GM12878 (cell line): ENCODE results near the gene FBXW7.

Source experiments
- EZH2 ChIP-seq: IDR thresholded peaks from 2 replicates; pipeline ENCODE4 v1.6.1; 2012; ENCODE audit warnings: low read depth, mild to moderate bottlenecking, control low read depth, inconsistent platforms, low read length, borderline replicate concordance; ENCODE audit not compliant: control insufficient read depth
- JUND ChIP-seq: IDR thresholded peaks from 2 replicates; pipeline ENCODE4 v1.6.1; 2012; ENCODE audit warnings: low read depth, mild to moderate bottlenecking, low read length, improper control_type of control experiment, moderate library complexity
- TF ChIP-seq, protein P1 (sequence below): IDR thresholded peaks from 2 replicates; pipeline ENCODE4 v1.6.1; 2012; ENCODE audit warnings: low read depth, low read length, improper control_type of control experiment
- TF ChIP-seq, protein P2 (sequence below): IDR thresholded peaks from 2 replicates; pipeline ENCODE4 v1.6.1; 2011; ENCODE audit warnings: borderline replicate concordance, low read depth, mild to moderate bottlenecking, moderate library complexity, mixed read lengths, low read length; ENCODE audit not compliant: insufficient read depth; ENCODE audit errors: extremely low read length
- TF ChIP-seq, protein P3 (sequence below): IDR thresholded peaks from 2 replicates; pipeline ENCODE4 v1.6.1; 2011; ENCODE audit warnings: low read depth, low read length, improper control_type of control experiment, borderline replicate concordance
- TF ChIP-seq, protein P4 (sequence below): IDR thresholded peaks from 2 replicates; pipeline ENCODE4 v1.6.1; 2011; ENCODE audit warnings: low read depth, mild to moderate bottlenecking, low read length, moderate library complexity, borderline replicate concordance; ENCODE audit errors: extremely low read depth
- TF ChIP-seq, protein P5 (sequence below), 3 experiments: IDR thresholded peaks in 2 of 3; conservative IDR thresholded peaks in 1 of 3; 2 replicates each; pipeline ENCODE4 v1.5.1; 2011; ENCODE audit warnings: low read depth in 3 of 3, low read length in 3 of 3, mild to moderate bottlenecking in 3 of 3, control low read depth in 2 of 3, moderate library complexity in 2 of 3, inconsistent platforms in 1 of 3, mixed read lengths in 1 of 3; ENCODE audit not compliant: control insufficient read depth in 2 of 3, insufficient read depth in 1 of 3; ENCODE audit errors: extremely low read depth in 1 of 3
- TF ChIP-seq, protein P6 (sequence below): fragments of 450-650 bp; IDR thresholded peaks from 2 replicates; pipeline ENCODE4 v1.6.1; 2017; ENCODE audit warnings: mild to moderate bottlenecking

DNA sequence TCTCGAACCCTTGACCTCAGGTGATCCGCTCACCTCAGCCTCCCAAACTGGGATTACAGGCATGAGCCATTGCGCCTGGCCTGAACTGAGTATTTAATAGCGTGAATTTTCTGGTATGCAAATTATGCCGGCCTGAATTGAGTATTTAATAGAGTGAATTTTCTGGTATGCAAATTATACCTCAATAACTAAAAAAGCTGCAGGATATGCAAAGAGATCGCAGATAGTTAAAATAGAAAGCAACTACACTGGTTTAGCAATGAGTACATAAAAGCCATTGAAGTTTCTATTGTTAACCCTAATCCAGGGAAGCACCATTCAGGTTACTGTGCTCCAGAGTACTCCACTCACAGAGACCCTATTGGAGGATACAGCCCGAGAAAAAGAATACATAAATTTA is 22.8 kb downstream of the FBXW7 start:
- TF ChIP-seq, protein P1, sequence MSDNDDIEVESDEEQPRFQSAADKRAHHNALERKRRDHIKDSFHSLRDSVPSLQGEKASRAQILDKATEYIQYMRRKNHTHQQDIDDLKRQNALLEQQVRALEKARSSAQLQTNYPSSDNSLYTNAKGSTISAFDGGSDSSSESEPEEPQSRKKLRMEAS: no peak
- TF ChIP-seq EZH2 (no peak), JUND (no peak)
- TF ChIP-seq, protein P2, sequence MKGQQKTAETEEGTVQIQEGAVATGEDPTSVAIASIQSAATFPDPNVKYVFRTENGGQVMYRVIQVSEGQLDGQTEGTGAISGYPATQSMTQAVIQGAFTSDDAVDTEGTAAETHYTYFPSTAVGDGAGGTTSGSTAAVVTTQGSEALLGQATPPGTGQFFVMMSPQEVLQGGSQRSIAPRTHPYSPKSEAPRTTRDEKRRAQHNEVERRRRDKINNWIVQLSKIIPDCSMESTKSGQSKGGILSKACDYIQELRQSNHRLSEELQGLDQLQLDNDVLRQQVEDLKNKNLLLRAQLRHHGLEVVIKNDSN: no peak
- TF ChIP-seq, protein P3, sequence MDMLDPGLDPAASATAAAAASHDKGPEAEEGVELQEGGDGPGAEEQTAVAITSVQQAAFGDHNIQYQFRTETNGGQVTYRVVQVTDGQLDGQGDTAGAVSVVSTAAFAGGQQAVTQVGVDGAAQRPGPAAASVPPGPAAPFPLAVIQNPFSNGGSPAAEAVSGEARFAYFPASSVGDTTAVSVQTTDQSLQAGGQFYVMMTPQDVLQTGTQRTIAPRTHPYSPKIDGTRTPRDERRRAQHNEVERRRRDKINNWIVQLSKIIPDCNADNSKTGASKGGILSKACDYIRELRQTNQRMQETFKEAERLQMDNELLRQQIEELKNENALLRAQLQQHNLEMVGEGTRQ: no peak
- TF ChIP-seq, protein P4, sequence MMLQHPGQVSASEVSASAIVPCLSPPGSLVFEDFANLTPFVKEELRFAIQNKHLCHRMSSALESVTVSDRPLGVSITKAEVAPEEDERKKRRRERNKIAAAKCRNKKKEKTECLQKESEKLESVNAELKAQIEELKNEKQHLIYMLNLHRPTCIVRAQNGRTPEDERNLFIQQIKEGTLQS: no peak
- TF ChIP-seq, protein P5, sequence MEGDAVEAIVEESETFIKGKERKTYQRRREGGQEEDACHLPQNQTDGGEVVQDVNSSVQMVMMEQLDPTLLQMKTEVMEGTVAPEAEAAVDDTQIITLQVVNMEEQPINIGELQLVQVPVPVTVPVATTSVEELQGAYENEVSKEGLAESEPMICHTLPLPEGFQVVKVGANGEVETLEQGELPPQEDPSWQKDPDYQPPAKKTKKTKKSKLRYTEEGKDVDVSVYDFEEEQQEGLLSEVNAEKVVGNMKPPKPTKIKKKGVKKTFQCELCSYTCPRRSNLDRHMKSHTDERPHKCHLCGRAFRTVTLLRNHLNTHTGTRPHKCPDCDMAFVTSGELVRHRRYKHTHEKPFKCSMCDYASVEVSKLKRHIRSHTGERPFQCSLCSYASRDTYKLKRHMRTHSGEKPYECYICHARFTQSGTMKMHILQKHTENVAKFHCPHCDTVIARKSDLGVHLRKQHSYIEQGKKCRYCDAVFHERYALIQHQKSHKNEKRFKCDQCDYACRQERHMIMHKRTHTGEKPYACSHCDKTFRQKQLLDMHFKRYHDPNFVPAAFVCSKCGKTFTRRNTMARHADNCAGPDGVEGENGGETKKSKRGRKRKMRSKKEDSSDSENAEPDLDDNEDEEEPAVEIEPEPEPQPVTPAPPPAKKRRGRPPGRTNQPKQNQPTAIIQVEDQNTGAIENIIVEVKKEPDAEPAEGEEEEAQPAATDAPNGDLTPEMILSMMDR (IDR thresholded peaks at IDR 0.05 in 2 of 3, conservative IDR thresholded peaks at IDR 0.05 in 1 of 3; ENCODE audit: control insufficient read depth in 2 of 3, extremely low read depth in 1 of 3, insufficient read depth in 1 of 3, low read depth in 3 of 3, low read length in 3 of 3): no peak
- TF ChIP-seq, protein P6, sequence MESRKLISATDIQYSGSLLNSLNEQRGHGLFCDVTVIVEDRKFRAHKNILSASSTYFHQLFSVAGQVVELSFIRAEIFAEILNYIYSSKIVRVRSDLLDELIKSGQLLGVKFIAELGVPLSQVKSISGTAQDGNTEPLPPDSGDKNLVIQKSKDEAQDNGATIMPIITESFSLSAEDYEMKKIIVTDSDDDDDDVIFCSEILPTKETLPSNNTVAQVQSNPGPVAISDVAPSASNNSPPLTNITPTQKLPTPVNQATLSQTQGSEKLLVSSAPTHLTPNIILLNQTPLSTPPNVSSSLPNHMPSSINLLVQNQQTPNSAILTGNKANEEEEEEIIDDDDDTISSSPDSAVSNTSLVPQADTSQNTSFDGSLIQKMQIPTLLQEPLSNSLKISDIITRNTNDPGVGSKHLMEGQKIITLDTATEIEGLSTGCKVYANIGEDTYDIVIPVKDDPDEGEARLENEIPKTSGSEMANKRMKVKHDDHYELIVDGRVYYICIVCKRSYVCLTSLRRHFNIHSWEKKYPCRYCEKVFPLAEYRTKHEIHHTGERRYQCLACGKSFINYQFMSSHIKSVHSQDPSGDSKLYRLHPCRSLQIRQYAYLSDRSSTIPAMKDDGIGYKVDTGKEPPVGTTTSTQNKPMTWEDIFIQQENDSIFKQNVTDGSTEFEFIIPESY: no peak
